Endothelial cell of umbilical vein (primary cell): Measurements from ENCODE around the gene YPEL4. TPM values are rescaled to one million over a fixed set of nuclear protein-coding genes. Genes with fewer than 3 reads are reported as not detected.

ENCODE experiments used
- BruUV-seq: library from RNA; stranded (reverse); fragments of 400-500 nt; replicated peaks from 2 replicates; lab custom pipeline; 2021; lab: Mats Ljungman, UMichigan
- CTCF ChIA-PET: fragments of 300-600, 350-600 bp; sonication (Branson Sonifier 250); formaldehyde crosslinking; loops from one replicate; lab custom pipeline; 2021; ENCODE audit warnings: antibody characterized with exemption, inconsistent platforms; lab: Charles Lee
- POLR2A ChIA-PET: fragments of 300-600, 350-600 bp; sonication (Branson Sonifier 250); formaldehyde crosslinking; loops from one replicate; lab custom pipeline; 2021; ENCODE audit warnings: antibody characterized with exemption, inconsistent platforms; lab: Charles Lee
- DNase-seq: peaks from one replicate; pipeline ENCODE4 v3.0.0-alpha.2; 2011; ENCODE audit warnings: low read depth, low spot score
- FAIRE-seq: peaks from 2 replicates; lab custom pipeline; 2011; peaks lifted over from hg19 to GRCh38; lab: Jason Lieb, UNC
- H2AFZ ChIP-seq: 2 replicates; pipeline ENCODE4 v1.6.0; 2012; ENCODE audit warnings: low read depth, low read length, control low read depth, inconsistent platforms
- H3K27ac ChIP-seq: 2 replicates; pipeline ENCODE4 v1.5.1; 2011; ENCODE audit warnings: low read depth, mild to moderate bottlenecking, control low read depth, low read length, moderate library complexity; ENCODE audit not compliant: insufficient read depth
- H3K27me3 ChIP-seq, 2 experiments: 2 replicates each; pipeline versions ENCODE4 v1.6.0 to v1.6.1; 2011; ENCODE audit warnings: low read length in 2 of 2, mixed read lengths in 1 of 2; ENCODE audit not compliant: control insufficient read depth in 2 of 2, insufficient read depth in 2 of 2
- H3K36me3 ChIP-seq, 2 experiments: 2 replicates in 1 of 2; 3 replicates in 1 of 2; pipeline ENCODE4 v1.5.1; 2011; ENCODE audit warnings: low read length in 2 of 2, mild to moderate bottlenecking in 1 of 2, moderate library complexity in 1 of 2; ENCODE audit not compliant: control insufficient read depth in 2 of 2, insufficient read depth in 2 of 2; ENCODE audit errors: extremely low read depth in 1 of 2
- H3K4me1 ChIP-seq: 3 replicates; pipeline ENCODE4 v1.5.1; 2011; ENCODE audit warnings: mild to moderate bottlenecking, low read length; ENCODE audit not compliant: control insufficient read depth, insufficient read depth; ENCODE audit errors: extremely low read depth
- H3K4me2 ChIP-seq: 2 replicates; pipeline ENCODE4 v1.6.1; 2011; ENCODE audit warnings: low read length, control low read depth, mixed read lengths; ENCODE audit not compliant: insufficient read depth
- H3K4me3 ChIP-seq, 3 experiments: fragments of 200-600 bp in 1 of 3; sonication (generic), shearing (Covaris generic) in 1 of 3; replicated peaks in 1 of 3; 2 replicates each; pipeline ENCODE4 v1.5.1; 2011 to 2016; ENCODE audit warnings: control low read depth in 3 of 3, low read length in 3 of 3, mild to moderate bottlenecking in 2 of 3, inconsistent platforms in 1 of 3, low read depth in 1 of 3, moderate library complexity in 1 of 3; ENCODE audit not compliant: insufficient read depth in 1 of 3
- H3K79me2 ChIP-seq: 2 replicates; pipeline ENCODE4 v1.6.0; 2012; ENCODE audit warnings: low read length, inconsistent platforms; ENCODE audit not compliant: control insufficient read depth, insufficient read depth
- H3K9ac ChIP-seq: replicated peaks from 2 replicates; pipeline ENCODE3; 2011; ENCODE audit warnings: low read length, control low read depth; ENCODE audit not compliant: insufficient read depth; ENCODE audit errors: extremely low read depth
- H3K9me1 ChIP-seq: replicated peaks from 3 replicates; pipeline ENCODE4 v1.6.0; 2011; ENCODE audit warnings: mild to moderate bottlenecking, low read length; ENCODE audit not compliant: control insufficient read depth, insufficient read depth; ENCODE audit errors: extremely low read depth
- H3K9me3 ChIP-seq: replicated peaks from 2 replicates; pipeline ENCODE4 v1.5.1; 2012; ENCODE audit warnings: low read length, inconsistent platforms; ENCODE audit not compliant: control insufficient read depth, insufficient read depth
- H4K20me1 ChIP-seq: replicated peaks from 2 replicates; pipeline ENCODE3; 2011; ENCODE audit warnings: mild to moderate bottlenecking, low read length; ENCODE audit not compliant: control insufficient read depth, insufficient read depth; ENCODE audit errors: extremely low read depth
- CTCF ChIP-seq, 2 donors: IDR thresholded peaks; 1 replicate in 1 of 2; 2 replicates in 1 of 2; pipeline ENCODE4 v1.5.1; 2011; ENCODE audit warnings: low read length in 2 of 2, mild to moderate bottlenecking in 2 of 2, moderate library complexity in 2 of 2, control low read depth in 1 of 2, inconsistent platforms in 1 of 2, low read depth in 1 of 2; ENCODE audit not compliant: insufficient read depth in 1 of 2; ENCODE audit errors: extremely low read depth in 1 of 2
- EZH2 ChIP-seq: IDR thresholded peaks from 2 replicates; pipeline ENCODE4 v1.6.1; 2012; ENCODE audit warnings: borderline replicate concordance, low read depth, mild to moderate bottlenecking, moderate library complexity, low read length, inconsistent platforms; ENCODE audit not compliant: severe bottlenecking
- FOS ChIP-seq: IDR thresholded peaks from 2 replicates; pipeline ENCODE4 v1.6.1; 2011; ENCODE audit warnings: mild to moderate bottlenecking, low read length, moderate library complexity, borderline replicate concordance; ENCODE audit not compliant: insufficient read depth
- GATA2 ChIP-seq: IDR thresholded peaks from 2 replicates; pipeline ENCODE4 v1.7.0; 2011; ENCODE audit warnings: low read depth, mild to moderate bottlenecking, moderate library complexity, mixed read lengths, low read length; ENCODE audit not compliant: insufficient read length, insufficient read depth
- JUN ChIP-seq: IDR thresholded peaks from 2 replicates; pipeline ENCODE4 v1.6.1; 2011; ENCODE audit warnings: borderline replicate concordance, low read depth; ENCODE audit not compliant: insufficient read length, insufficient read depth
- MAX ChIP-seq: IDR thresholded peaks from 2 replicates; pipeline ENCODE4 v1.6.1; 2011; ENCODE audit not compliant: insufficient read depth, insufficient read length
- MYC ChIP-seq: IDR thresholded peaks from one replicate; pipeline ENCODE4 v1.6.1; 2011; ENCODE audit warnings: mild to moderate bottlenecking, low read depth, low read length
- POLR2A ChIP-seq: IDR thresholded peaks from 2 replicates; pipeline ENCODE4 v1.6.1; 2012; ENCODE audit warnings: low read depth, mild to moderate bottlenecking, control low read depth, low read length
- POLR2AphosphoS5 ChIP-seq: IDR thresholded peaks from 2 replicates; pipeline ENCODE4 v1.6.1; 2012; ENCODE audit warnings: low read depth, mild to moderate bottlenecking, control low read depth, low read length, moderate library complexity; ENCODE audit not compliant: insufficient read depth
- dilution Hi-C: fragments of 300-500 bp; cut with MboI; formaldehyde crosslinking; loops from one replicate; pipeline ENCODE4 v1.15.0; 2019; ENCODE audit warnings: low sequenced_read_pairs; ENCODE audit not compliant: extremely low pct_ligation_motif_present
- intact Hi-C: fragments of 100-400 bp; cut with micrococcal nuclease; formaldehyde crosslinking; loops from one replicate; pipeline ENCODE4 v1.10.0; 2022
- polyA plus RNA-seq, 4 experiments: library from polyadenylated mRNA; depleted of rRNA in 3 of 4; stranded (reverse) in 3 of 4; unstranded in 1 of 4; fragments of >200 nt; gene quantifications; 2 replicates each; pipeline versions ENCODE4 v1.2.1 to v1.2.3, GENCODE V29; 2011 to 2012; ENCODE audit warnings: missing spikeins in 1 of 4
- total RNA-seq: library from RNA; stranded (reverse); gene quantifications from 2 replicates; pipeline ENCODE4 v1.2.3, GENCODE V29; 2021

Gene YPEL4
- total and polyA plus RNA-seq, 2 donors (not counting 3 experiments of a cell fraction or from before 2014, with no cell fraction given), result 0.03 to 0.24 TPM

GRCh38 chr11:57605028-57605420, 44.7 kb downstream of the YPEL4 start:
- Histone ChIP-seq H3K27me3 (peaks cover 0 to 2% of the 10 kb centered on the region in 2 experiments), H3K9ac (no peak overlapping the region), H3K9me3 (no peaks in the 10 kb centered on the region), H2AFZ (no peak overlapping the region), H3K4me1 (no peaks in the 10 kb centered on the region), H3K36me3 (no peaks in the 10 kb centered on the region), H3K4me3 (no peak overlapping the region), H3K79me2 (no peaks in the 10 kb centered on the region), H4K20me1 (no peaks in the 10 kb centered on the region), H3K9me1 (no peaks in the 10 kb centered on the region), H3K4me2 (no peak overlapping the region), H3K27ac (no peak overlapping the region)
- intact Hi-C loops (no loop called here), dilution Hi-C loops (no loop called here)
- DNase-seq (no peak), FAIRE-seq (no peak)
- no TSS peak for BruUV-seq
- ChIA-PET POLR2A (no interaction called here), CTCF (interaction anchor here (1.3 to 1.7 kb wide), 2 partner anchors 16 to 147 kb away, joined by 3 to 4 read pairs; no protein-coding TSS in a partner anchor)
- no peak for TF ChIP-seq JUN
- TF ChIP-seq FOS, result no peak

GRCh38 chr11:57604296-57605027, 45.2 kb downstream of the YPEL4 start:
- Histone ChIP-seq H2AFZ (no peak overlapping the region), H3K27ac (no peak overlapping the region), H3K4me1 (no peaks in the 10 kb centered on the region), H4K20me1 (no peaks in the 10 kb centered on the region), H3K4me2 (no peak overlapping the region), H3K9me1 (no peaks in the 10 kb centered on the region), H3K79me2 (no peaks in the 10 kb centered on the region), H3K9me3 (no peaks in the 10 kb centered on the region), H3K9ac (no peak overlapping the region), H3K36me3 (no peaks in the 10 kb centered on the region), H3K4me3 (no peak overlapping the region), H3K27me3 (peaks cover under 1 to 4% of the 10 kb centered on the region in 2 experiments)
- BruUV-seq, result no TSS peak
- TF ChIP-seq JUN, result no peak
- TF ChIP-seq MAX, result no peak
- no peak for TF ChIP-seq GATA2
- no peak for TF ChIP-seq MYC
- TF ChIP-seq FOS, result no peak
- no peak for TF ChIP-seq CTCF (IDR thresholded peaks at IDR 0.05; ENCODE audit: extremely low read depth in 1 of 2, insufficient read depth in 1 of 2, low read depth in 1 of 2, low read length in 2 of 2)
- no peak for TF ChIP-seq EZH2
- no peak for TF ChIP-seq POLR2A
- TF ChIP-seq POLR2AphosphoS5, result no peak
- intact Hi-C loops, result no loop called here
- ChIA-PET POLR2A (no interaction called here), CTCF (interaction anchor here (1.3 to 1.7 kb wide), 2 partner anchors 17 to 146 kb away, joined by 3 to 4 read pairs; no protein-coding TSS in a partner anchor)
- FAIRE-seq (no peak), DNase-seq (no peak)
- dilution Hi-C loops, result no loop called here
